HG03196 (cell line): ENCODE data around the gene TIGIT.

Experiments
- ATAC-seq: cut with Tn5 transposase; IDR thresholded peaks from one replicate; pipeline ENCODE4 v1.9.1; 2021; ENCODE audit not compliant: unreplicated experiment

The TIGIT gene

DNA sequence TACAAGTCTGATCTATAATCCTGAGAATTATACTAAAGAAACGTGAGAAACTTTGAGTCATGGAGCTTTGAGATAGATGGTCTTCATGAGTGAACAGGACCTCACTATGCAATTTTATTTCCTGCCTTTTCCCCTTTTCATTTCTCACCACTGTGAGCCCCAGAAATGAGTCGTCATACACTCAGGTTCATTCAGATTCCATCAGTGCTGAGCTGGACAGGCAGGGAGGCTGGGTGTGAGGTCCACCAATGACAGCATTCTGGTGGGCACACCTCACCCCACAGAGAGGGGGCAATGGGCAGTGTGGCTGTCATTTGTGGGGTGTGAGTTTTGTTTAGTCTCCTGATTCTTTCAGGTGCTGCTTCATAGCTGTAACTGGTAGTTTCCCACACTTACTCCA is 16.9 kb downstream of the TIGIT start:
- ATAC-seq = no peak

DNA sequence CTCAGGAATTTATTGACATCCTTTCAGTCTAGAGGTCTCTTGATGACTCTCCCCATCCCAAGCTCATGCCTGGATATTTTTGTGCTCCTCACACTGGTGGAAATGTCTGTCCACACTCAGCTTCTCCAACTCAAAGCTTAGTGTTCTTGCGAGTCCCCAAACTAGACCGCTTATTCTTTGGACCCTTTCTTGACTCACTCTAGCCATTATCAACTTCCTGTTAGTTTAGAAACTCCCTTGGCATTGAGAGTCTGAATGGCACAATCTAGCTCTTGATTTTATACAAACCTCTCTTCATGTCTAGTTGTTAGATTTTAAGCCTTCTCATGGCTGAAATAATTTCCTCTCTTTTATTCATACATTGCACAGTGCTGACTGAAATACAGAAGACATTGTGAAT is 19.6 kb downstream of the TIGIT start:
- no peak for ATAC-seq

DNA sequence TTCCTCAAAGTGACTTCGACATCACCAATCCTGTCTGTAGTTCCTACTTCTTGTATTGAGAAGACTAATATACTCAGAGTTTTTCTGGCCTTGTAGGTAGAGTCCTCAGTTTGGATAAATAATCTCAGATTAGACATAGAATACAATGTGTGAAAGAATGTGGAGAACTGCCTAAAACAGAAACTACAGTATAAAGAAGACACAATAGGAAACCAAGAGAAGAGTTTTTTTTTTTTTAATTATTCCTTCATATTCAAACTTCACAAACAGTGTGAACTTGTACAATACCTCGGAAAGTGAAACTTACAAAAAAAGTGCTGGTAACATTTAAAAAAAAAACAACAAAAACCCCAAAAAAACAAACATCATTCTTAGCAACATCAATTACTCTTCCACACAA is 20.5 kb downstream of the TIGIT start:
- no peak for ATAC-seq

DNA sequence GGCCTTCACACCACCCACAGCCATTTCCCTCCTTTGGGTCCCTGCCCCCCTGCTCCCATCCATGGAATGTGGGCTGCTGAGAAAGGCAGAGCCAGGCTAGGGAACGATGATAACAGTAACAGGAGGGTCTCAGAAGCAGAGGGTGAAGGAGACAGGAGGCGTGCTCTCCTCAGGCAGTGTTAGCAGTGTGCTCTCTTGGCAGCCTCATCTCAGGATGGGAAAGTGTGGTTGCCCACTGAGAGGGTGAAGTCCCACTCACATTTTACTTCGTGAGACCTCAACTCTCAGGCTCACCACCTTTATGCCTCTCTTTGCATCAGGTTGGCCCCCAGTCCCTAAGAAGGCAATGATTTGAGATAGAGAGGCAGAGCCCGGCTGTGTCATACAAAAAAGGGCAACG is 24.5 kb downstream of the TIGIT start:
- ATAC-seq = no peak

DNA sequence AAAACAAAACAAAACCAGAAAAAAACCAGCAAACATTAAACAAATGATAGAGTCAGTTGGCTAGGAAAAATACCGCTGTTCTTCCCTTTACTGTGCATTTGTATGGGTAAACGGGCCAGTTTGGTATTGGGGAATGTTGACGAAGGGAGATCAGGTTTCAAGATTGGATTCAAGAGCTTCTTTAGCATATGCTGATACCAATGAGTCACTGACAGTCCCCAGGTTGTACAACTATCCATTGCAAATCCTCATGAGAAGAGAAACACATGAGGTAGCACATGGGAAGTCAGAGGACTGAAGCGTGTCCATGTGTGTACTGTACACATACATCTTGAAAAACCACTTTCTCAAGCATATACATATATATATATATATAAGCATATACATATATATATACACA is 25.6 kb downstream of the TIGIT start:
- ATAC-seq = no peak

DNA sequence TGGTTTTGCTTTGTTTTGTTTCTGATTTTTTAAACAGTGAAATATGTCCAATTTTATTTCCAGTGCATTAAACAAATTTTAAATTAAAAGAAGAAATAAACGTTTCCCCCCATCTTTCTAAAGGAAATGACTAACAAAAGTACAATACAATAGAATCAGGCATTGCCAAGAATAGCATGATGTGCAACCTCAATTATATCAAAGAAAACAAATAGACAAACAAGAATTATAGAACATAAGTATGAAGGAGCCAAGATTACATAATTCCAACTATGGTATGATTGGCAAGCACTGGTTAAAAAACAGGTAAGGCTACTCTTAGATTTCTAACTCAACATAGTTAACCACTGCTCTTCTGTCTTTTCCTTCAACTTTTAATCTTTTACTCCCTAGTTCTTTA is 26.4 kb downstream of the TIGIT start:
- no peak for ATAC-seq

DNA sequence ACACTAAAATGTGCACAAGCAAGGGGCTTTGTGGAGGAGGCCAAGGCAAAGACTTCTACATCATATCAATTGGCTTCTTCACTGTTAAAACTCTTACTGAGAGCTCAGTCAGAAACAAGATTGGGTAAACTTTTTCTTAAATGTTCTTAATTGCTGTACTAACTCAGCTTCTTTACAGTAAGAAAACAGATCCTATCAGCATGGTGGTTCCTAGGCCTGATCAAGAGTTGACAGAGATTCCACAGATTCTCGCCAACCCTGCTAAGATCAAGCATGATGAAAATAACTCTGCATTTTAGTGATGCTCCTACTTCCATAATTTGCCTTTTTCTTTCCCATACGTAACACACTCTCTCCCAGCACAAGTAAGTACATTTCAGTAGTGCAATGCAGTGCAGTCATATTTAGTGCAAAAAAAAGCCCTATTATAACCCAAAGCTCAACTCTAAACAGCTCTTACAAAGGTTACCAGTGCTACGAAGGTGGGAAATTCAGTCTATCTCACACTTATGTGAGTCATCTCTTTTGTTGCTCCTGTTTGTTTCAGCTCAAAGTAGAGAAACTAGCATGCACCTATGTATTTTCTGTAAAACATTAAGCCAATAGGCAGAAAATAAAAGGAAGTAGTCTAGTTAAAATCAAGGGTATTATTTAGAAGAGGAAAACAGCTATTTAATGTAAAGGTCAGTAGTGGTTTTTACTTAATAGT is 29.9 kb downstream of the TIGIT start:
- ATAC-seq = peak; percentile 66

DNA sequence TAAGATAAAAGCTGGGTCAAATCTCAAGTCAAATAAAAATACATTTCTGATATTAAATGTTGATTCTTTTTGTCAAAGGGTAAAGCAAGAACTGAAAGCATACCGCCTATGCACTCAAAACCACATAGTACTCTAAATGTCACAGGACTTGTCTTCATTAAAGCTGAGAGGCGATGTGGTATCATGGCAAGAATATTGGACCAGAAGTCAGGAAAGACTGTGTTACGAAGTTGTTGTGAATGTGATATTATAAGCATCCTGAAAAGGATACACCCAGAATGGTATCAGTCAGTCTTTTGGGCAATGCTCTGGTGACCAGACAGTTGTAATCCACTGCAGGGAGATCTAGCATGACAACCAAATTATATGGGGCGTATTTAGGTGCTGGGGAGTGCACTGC is 33.8 kb downstream of the TIGIT start:
- ATAC-seq = no peak

DNA sequence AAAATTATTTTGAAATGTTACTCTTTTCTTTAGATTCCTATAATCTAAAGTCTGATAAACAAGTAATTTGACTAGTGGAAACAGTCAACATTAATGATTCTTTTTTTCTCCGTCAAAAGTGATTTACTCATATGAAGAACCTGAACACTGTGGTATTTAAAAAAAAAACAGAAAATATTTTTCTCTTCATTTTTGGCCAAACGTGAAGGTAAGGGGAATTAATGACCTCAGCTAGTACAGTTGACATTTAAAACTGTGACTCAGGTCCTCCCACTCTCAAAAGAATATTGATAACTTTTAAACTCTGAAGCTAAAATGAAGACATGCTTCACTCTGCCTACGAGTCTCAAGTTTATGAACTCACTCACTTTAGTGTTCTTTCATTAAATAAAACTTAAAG is 34.5 kb downstream of the TIGIT start:
- no peak for ATAC-seq

DNA sequence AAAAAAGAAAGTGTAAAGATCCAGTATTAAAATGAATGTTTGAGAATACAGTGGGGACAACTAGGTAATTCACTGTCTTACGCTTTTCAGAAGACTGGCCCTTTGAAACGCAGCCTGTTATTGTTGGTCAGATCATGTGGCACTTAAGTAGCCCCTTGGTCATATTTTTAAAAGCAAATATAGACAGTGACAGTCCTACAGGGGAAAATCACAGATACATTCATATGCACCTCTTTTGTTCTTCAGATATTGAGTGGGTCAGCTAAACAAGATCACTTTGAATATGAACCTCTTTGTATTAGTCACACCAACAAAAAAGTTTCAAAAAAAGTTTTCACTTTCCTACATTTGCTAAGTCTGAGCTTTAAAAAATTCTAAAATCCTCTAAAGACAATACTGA is 36.0 kb downstream of the TIGIT start:
- ATAC-seq = no peak

DNA sequence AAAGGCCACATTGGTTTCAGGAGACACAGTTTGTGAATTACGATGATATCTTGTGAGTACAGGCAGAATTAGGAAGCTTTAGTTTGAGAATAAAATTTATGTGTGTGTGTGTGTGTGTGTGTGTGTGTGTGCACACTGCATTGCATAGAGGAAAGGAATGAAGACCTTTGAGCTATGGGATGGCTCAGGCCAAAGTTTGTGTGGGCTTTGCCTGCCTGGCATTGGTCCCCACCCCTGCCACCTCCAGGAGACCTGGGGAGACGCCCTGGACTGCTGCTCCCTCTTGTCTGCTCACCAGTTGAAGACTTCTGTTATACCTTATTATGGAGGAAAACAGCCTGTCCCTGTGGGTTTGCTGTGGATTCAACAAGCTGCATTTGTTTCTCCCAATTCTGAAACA is 37.2 kb downstream of the TIGIT start:
- ATAC-seq = no peak

DNA sequence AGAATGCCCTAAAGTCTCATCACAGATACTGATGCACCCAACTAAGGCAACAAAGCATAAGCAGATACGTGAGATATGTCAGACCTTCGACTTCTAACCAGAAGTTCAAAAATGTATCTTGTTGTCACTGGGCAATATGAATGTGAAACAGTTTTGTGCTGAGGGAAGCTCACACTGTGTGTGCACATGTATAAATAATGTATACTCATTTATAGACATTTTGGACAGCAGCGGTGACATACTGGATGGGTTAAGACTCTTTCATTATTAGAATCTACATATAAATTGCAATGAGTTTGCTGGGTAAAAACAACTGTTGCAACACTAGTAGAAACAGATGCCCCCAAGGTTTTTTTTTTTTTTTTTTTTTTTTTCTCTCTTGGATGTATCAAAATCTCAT is 37.9 kb downstream of the TIGIT start:
- no peak for ATAC-seq

DNA sequence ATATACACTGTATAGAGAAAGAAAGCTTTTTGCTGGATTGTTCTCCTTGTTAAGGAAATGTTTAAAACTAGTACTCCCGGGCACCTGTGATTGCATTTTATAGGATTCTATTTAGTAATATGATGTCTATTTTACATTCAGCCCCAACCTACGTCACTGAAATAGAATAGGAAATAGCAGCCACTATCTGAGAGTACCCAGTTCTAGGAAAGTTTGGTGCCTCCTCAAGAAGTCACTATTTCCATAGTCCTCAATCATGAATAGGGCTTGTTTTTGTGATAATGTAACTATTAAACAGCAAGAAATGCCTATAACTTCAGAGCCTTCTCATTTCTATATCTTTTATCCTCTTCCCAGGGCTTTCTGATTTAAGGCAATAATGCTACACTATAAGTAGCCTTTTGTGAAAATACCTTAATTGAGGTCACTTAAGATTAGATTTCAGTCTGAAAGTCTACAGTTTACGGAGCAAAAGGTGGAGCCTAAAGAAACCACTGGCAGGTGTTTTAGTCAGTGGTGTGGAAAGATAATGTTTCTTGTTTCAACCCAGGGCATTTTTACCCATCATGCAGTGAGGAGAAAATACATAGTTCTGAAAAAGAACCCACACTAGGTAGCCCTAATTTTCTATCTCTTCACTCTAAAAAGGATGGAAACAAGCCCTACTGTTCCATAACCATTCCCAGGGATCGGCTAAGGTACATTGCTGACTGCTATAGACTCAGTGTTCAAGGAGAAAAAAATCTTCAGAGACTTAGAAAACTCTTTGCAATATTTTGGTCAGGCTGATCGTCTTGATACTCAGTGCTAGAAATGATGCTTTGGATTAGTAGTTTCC is 38.7 kb downstream of the TIGIT start:
- ATAC-seq = peak; percentile 47

DNA sequence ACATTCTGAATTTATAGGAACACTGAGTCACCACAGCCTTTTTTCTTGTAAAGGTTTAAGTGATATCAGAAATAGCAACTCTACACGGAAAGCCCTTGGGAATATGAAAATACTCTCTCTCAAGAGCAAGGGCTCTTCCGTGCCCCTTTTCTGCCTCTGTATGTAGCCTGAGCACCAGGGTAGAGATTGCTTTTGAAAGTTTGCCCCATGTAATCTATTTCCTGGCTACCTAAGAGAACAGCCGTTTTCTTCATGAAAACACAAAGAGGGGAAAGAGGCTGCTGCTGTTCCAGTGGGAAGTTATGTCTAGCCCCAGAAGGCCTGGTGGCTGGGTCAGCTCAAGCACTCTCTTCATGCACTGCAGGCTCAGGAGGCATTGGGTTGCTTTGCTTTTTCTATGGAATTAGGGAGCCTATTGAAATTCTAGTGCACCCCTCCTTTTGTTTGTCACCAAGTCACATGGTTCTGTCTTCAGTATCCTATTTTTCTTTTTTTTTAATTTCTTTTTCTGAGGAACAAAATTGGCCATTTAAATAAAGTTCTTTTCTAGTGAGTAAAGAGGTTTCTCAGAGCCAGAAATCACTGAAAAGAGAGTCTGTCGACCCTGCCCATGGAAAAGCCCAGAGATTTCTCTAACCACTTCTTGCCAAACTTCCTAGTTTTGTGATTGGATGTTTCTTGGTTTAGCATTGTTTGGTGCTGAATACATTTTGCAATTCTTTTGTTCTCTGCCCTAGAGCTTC is 39.5 kb downstream of the TIGIT start:
- no peak for ATAC-seq

DNA sequence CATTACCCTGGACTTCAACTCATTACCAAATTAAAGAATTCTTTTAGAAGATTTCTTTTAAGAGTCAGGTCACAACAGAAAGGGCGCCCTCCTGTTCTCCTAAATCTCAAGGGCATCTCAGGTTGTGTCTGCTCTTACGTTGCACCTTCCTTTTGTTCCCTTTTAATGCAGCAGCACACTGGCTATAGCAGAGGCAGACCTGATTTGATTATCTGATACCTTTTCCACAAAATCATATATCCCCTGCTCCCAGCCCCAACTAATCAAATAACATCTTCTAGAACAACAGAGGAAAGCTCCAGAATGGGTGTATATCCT is 40.1 kb downstream of the TIGIT start:
- ATAC-seq = no peak

DNA sequence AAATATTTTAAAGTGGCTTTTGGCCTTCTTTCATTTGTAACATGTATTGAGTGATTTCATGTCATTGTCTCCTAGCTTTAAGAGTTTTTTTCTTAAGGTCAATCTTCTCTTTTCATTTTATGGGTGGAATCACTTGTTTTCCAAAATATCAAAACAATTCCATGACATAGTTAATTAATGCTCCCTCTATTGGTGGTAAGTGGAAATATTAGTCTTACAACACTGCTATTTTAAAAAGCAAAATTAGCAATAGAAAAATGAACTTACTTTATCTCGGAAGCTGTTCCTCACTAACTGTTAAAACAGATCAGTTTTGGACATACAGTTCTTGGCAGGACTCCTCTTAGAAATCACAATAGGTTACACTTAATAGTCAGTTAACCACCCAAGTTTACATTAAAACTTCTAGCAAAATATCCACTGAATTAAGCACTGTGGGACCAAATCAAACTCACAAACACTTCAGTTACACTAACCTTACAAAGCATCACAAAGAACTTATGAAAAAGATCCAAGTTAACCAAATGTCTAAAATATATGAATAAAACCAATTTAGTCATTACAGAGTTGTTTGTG is 42.4 kb downstream of the TIGIT start:
- ATAC-seq = no peak

DNA sequence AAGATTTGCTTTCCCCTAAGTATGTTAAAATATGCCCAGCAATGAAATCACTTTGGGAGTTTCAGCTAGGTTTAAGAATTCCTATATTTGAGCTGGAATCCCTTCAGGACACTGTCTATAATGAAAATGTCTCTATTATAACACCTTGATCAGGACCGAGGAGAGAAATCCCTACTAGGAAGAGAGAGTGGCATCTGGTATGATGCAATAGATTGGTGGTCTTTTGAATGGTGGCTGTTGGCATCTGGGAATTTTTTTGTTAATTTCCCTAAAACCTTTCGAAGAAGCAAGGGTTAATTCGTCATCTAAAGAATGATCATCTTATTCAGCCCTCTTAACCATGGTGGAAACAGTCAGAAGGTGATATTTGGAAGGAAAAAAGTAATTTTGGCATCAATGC is 43.0 kb downstream of the TIGIT start:
- ATAC-seq = no peak

DNA sequence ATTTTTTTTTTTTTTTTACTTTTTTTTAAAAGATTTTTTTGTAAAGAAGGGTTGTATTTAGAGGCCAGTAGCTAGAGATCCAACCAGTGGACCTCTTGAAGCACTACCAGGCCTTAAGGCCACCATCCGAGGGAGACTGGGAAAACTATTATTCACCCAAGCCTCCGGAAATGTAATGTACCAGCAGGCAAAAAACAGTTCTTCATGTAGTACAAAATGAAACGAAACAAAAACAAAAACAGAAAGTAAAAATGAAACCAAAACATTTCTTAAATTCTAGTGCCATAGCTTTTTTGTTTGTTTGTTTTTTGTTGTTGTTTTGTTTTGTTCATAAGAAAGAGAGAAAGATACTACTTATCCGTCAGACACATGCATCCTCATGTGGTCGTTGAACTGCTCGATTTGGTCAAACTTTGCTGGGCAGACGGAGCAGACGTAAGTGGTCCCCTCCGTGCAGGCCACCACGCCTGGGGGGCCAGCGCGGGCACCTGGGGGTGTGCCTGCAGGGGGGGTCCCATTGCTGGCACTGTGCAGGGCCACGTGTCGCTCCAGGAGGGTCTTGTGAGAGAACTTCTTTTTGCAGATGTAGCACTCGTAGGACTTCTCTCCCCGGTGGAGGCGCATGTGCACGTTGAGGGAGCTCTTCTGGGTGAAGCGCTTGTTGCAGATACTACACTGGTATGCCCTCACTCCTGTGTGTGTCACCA is 45.0 kb downstream of the TIGIT start:
- ATAC-seq = no peak

DNA sequence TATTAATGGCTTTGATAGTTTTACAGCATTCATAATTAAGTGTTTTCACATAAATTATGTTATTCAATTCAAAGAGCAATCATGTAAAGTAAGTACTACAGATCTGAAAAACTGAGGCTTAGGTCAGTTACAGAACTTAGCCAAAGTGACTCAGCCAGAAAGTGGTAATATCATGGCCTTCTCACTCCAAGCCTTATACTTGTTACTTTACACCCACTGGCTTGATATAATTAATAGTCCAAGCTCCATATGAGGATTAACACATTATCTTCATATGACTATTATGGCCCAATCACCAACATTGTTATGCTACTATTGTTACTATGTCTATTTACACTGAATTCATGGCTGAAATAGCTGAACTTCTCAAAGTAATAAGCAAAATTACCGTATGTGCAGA is 50.7 kb downstream of the TIGIT start:
- no peak for ATAC-seq

DNA sequence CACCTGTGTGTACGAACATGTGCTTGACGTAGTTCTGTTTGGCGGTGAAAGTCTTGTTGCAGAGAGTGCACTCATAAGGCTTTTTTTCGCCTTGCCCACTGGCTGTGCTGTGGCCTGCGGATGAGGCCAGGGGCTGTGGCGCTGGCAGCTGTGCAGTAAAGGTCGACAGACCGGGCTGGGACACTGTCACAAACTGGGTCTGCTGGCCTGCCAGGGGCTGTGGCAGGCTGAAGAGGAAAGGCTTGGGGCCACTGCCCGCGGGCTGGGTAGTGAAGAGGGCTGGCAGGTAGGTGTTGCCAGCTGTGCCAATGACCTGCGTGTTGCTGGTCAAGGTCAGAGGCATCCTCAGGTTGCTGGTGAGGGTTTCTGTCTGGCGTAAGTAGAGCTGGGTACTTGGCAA is 56.4 kb downstream of the TIGIT start:
- no peak for ATAC-seq

DNA sequence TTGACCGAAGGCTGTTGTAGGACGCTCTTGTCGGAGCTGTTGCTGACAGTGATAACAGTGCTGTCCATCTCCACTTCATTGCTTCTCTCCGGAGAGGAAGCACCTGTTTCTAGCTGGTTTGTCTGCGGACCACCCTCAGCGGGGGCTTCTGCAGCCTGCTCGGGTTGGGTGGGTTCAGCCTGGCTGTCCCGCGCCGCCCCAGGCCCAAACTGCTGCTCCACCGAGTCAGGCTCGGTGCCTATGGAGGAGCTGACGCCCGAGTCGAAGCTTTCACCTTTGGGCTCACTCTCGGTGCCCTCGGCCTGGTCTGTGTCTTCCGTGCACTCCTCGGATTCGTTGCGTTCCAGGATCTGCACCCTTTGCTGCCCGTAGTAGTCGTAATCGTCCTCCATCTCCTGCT is 56.9 kb downstream of the TIGIT start:
- ATAC-seq = no peak
